GM12864 (cell line): Measurements from ENCODE around the gene NAPB.

Experiments
- DNase-seq: peaks from one replicate; pipeline ENCODE4 v3.0.0-alpha.2; 2011; ENCODE audit warnings: low read depth
- H3K4me3 ChIP-seq: 2 replicates; pipeline ENCODE4 v1.5.1; 2011; ENCODE audit warnings: mild to moderate bottlenecking, low read depth, low read length, control low read depth
- CTCF ChIP-seq: IDR thresholded peaks from 2 replicates; pipeline ENCODE4 v1.5.1; 2011; ENCODE audit warnings: low read depth, mild to moderate bottlenecking, moderate library complexity, low read length, control low read depth, inconsistent platforms; ENCODE audit errors: missing control alignments

The NAPB gene

GRCh38 chr20:23381876-23382275 is 39.4 kb downstream of the NAPB start:
- TF ChIP-seq CTCF, result no peak

GRCh38 chr20:23379772-23380171 is 41.5 kb downstream of the NAPB start:
- DNase-seq, result no peak
- no peak for TF ChIP-seq CTCF

More at GRCh38 chr20:23381876-23382275, 39.4 kb downstream of the NAPB start:
- H3K4me3 ChIP-seq, result no peak overlapping the region
- no peak for DNase-seq

GRCh38 chr20:23375827-23376226 is 45.5 kb downstream of the NAPB start:
- no peak for TF ChIP-seq CTCF
- H3K4me3 ChIP-seq, result no peak overlapping the region

More at GRCh38 chr20:23379772-23380171, 41.5 kb downstream of the NAPB start:
- H3K4me3 ChIP-seq, result no peak overlapping the region

GRCh38 chr20:23374441-23374840 is 46.8 kb downstream of the NAPB start:
- TF ChIP-seq CTCF, result no peak

More at GRCh38 chr20:23375827-23376226, 45.5 kb downstream of the NAPB start:
- DNase-seq, result no peak

GRCh38 chr20:23371496-23371895 is 49.8 kb downstream of the NAPB start:
- no peak for TF ChIP-seq CTCF
- no peak for DNase-seq
- no peak overlapping the region for H3K4me3 ChIP-seq

More at GRCh38 chr20:23374441-23374840, 46.8 kb downstream of the NAPB start:
- DNase-seq, result no peak
- no peak overlapping the region for H3K4me3 ChIP-seq

- DNase-seq, result no peak
- no peak for TF ChIP-seq CTCF
- H3K4me3 ChIP-seq, result no peak overlapping the region
Observed at GRCh38 chr20:23370873-23371272, 50.4 kb downstream of the NAPB start.

- DNase-seq, result no peak
- no peak for TF ChIP-seq CTCF
- H3K4me3 ChIP-seq, result no peak overlapping the region
Observed at GRCh38 chr20:23370274-23370673, 51.0 kb downstream of the NAPB start.
